SK-N-MC (cell line): ENCODE measurements around the gene VSIG10.

Experiments used
- EZH2 ChIP-seq: fragments of 200-600 bp; sonication (generic); IDR thresholded peaks from one replicate; pipeline ENCODE4 v1.6.1; 2017; ENCODE audit warnings: antibody characterized with exemption
- POLR2AphosphoS5 ChIP-seq: IDR thresholded peaks from 2 replicates; pipeline ENCODE4 v1.6.1; 2012; ENCODE audit warnings: mild to moderate bottlenecking, low read depth, low read length, borderline replicate concordance

- TF ChIP-seq POLR2AphosphoS5, result no peak
- no peak for TF ChIP-seq EZH2
These were observed 44.5 kb upstream of the VSIG10 start for GRCh38 chr12:118148287-118148686.
